H54 (cell line): ENCODE results near the gene LYPD5.
A peak's percentile ranks its signal among the peaks of the same experiment; 100 is the strongest.
"Not testable (repeated sequence)": the region's sequence is repeated elsewhere in the genome, so short reads cannot be mapped to it uniquely, and the experiment has no call there.

Source experiments
- DNase-seq: peaks from one replicate; pipeline ENCODE4 v3.0.0; 2011; ENCODE audit warnings: low spot score, mixed read lengths; ENCODE audit not compliant: insufficient read length
- FAIRE-seq: peaks from 3 replicates; lab custom pipeline; 2011; peaks lifted over from hg19 to GRCh38; lab: Jason Lieb, UNC
- POLR2A ChIP-seq: IDR thresholded peaks from 2 replicates; pipeline ENCODE4 v1.6.1; 2011; ENCODE audit warnings: low read depth, mild to moderate bottlenecking, low read length

Gene LYPD5

GRCh38 chr19:43765109-43765876 is 37.0 kb downstream of the LYPD5 start:
- peak; percentile 86 for FAIRE-seq

GRCh38 chr19:43764684-43765083 is 37.6 kb downstream of the LYPD5 start:
- DNase-seq, FAIRE-seq: not testable (repeated sequence)

More at GRCh38 chr19:43765109-43765876, 37.0 kb downstream of the LYPD5 start:
- DNase-seq: peak; percentile 90
- TF ChIP-seq POLR2A: no peak

GRCh38 chr19:43763473-43763939 is 38.7 kb downstream of the LYPD5 start:
- DNase-seq (no peak), FAIRE-seq (no peak)

GRCh38 chr19:43762814-43763213 is 39.4 kb downstream of the LYPD5 start:
- no peak for TF ChIP-seq POLR2A
- DNase-seq: no peak
- FAIRE-seq: no peak

More at GRCh38 chr19:43763473-43763939, 38.7 kb downstream of the LYPD5 start:
- no peak for TF ChIP-seq POLR2A

- FAIRE-seq: no peak
- TF ChIP-seq POLR2A: no peak
Measured at GRCh38 chr19:43760941-43761340, 41.3 kb downstream of the LYPD5 start.

GRCh38 chr19:43759515-43759914 is 42.7 kb downstream of the LYPD5 start:
- FAIRE-seq: peak; percentile 52
- peak; percentile 72 for DNase-seq
- no peak for TF ChIP-seq POLR2A

More at GRCh38 chr19:43760941-43761340, 41.3 kb downstream of the LYPD5 start:
- DNase-seq: no peak

GRCh38 chr19:43755256-43755801 is 46.9 kb downstream of the LYPD5 start:
- no peak for TF ChIP-seq POLR2A
- DNase-seq: no peak
- no peak for FAIRE-seq

- DNase-seq (peak; percentile 93), FAIRE-seq (peak; percentile 6)
- TF ChIP-seq POLR2A: peak; percentile 50
Measured at GRCh38 chr19:43754503-43755255, 47.6 kb downstream of the LYPD5 start, which contains the start of gene SMG9. SMG9 (minus strand) TSS chr19:43754962; CDS start chr19:43750741, 4,221 bp downstream.

GRCh38 chr19:43754253-43754502 is 48.1 kb downstream of the LYPD5 start:
- no peak for FAIRE-seq

GRCh38 chr19:43752287-43752875 is 49.9 kb downstream of the LYPD5 start:
- no peak for DNase-seq
- no peak for TF ChIP-seq POLR2A
- no peak for FAIRE-seq

More at GRCh38 chr19:43754253-43754502, 48.1 kb downstream of the LYPD5 start:
- no peak for TF ChIP-seq POLR2A
- no peak for DNase-seq

GRCh38 chr19:43751466-43752220 is 50.6 kb downstream of the LYPD5 start:
- FAIRE-seq: no peak

GRCh38 chr19:43749898-43750297 is 52.3 kb downstream of the LYPD5 start:
- no peak for TF ChIP-seq POLR2A
- DNase-seq (no peak), FAIRE-seq (no peak)

More at GRCh38 chr19:43751466-43752220, 50.6 kb downstream of the LYPD5 start:
- TF ChIP-seq POLR2A: no peak
- DNase-seq: no peak

- TF ChIP-seq POLR2A: no peak
- no peak for DNase-seq
- FAIRE-seq: no peak
Measured at GRCh38 chr19:43749152-43749551, 53.1 kb downstream of the LYPD5 start.
